Body of pancreas (tissue), 4 donors: Measurements from ENCODE around the gene PIGBOS1. TPM values are rescaled to one million over a fixed set of nuclear protein-coding genes. Genes with fewer than 3 reads are reported as not detected.

Experiments
- ATAC-seq: fragments of 150-250 bp; one replicate; pipeline ENCODE4 v1.9.1; 2016
- DNase-seq, 4 donors: peaks; one replicate each; pipeline ENCODE4 v3.0.0-alpha.2; 2019
- H3K27ac ChIP-seq, 4 donors: fragments of 200-600 bp; sonication (generic); 1 replicate in 3 of 4; 2 replicates in 1 of 4; pipeline versions ENCODE4 v1.5.1 to v1.6.1; 2016 to 2019; ENCODE audit warnings: mild to moderate bottlenecking in 1 of 4, mixed read lengths in 1 of 4, moderate library complexity in 1 of 4
- H3K27me3 ChIP-seq, 2 donors: fragments of 200-600 bp; sonication (generic); one replicate each; pipeline ENCODE4 v1.6.0; 2016; ENCODE audit warnings: mild to moderate bottlenecking in 1 of 2
- H3K36me3 ChIP-seq, 2 donors: fragments of 200-600 bp; sonication (generic); replicated peaks in 1 of 2; 2 replicates each; pipeline ENCODE4 v1.5.1; 2016; ENCODE audit warnings: low read depth in 2 of 2; ENCODE audit not compliant: insufficient read depth in 1 of 2
- H3K4me1 ChIP-seq: fragments of 200-600 bp; sonication (generic); one replicate; pipeline ENCODE4 v1.6.0; 2016
- H3K4me3 ChIP-seq, 2 donors: fragments of 200-600 bp; sonication (generic); 1 replicate in 1 of 2; 2 replicates in 1 of 2; pipeline ENCODE4 v1.5.1; 2016 to 2019
- H3K9me3 ChIP-seq, 3 donors: fragments of 200-600 bp; sonication (generic); 1 replicate in 2 of 3; 2 replicates in 1 of 3; pipeline ENCODE4 v1.5.1; 2016
- CTCF ChIP-seq, 7 experiments: fragments of 450-650 bp in 4 of 7; fragments of 200-600 bp in 3 of 7; sonication (generic) in 3 of 7; IDR thresholded peaks; one replicate each; pipeline ENCODE4 v1.5.1; 2016 to 2019; ENCODE audit warnings: antibody characterized with exemption in 7 of 7
- POLR2A ChIP-seq, 3 donors: fragments of 450-650 bp; IDR thresholded peaks; one replicate each; pipeline ENCODE4 v1.6.1; 2016; ENCODE audit warnings: antibody characterized with exemption in 3 of 3, mild to moderate bottlenecking in 2 of 3
- WGBS, 2 donors: methylation state at CpG; one replicate each; pipeline ENCODE4 v1.1.5; 2017; 5-methylcytosine and 5-hydroxymethylcytosine counted together
- intact Hi-C: fragments of 100-400 bp; cut with DNase I; formaldehyde crosslinking; loops from one replicate; pipeline ENCODE4 v1.15.1; 2023
- total RNA-seq, 2 donors: library from RNA; depleted of rRNA; stranded (reverse); fragments of >200 nt; gene quantifications; one replicate each; pipeline ENCODE4 v1.1.0, GENCODE V29; 2016

Gene PIGBOS1
- total RNA-seq, 2 donors from 2014 or later = 11.2 to 16.1 TPM

- H3K36me3 ChIP-seq = no peaks in the 10 kb centered on the region
- H3K4me3 ChIP-seq = no peak overlapping the region
- H3K27me3 ChIP-seq = no peaks in the 10 kb centered on the region
- peak; percentile 66 for ATAC-seq
- H3K4me1 ChIP-seq = peaks cover 46% of the 10 kb centered on the region
- intact Hi-C loops = no loop called here
- peak; percentile 38 to 63 (median 56) for DNase-seq
- H3K9me3 ChIP-seq = no peaks in the 10 kb centered on the region
- no peak for TF ChIP-seq CTCF (IDR thresholded peaks at IDR 0.05)
- no peak for TF ChIP-seq POLR2A (IDR thresholded peaks at IDR 0.05)
- peak overlapping the region in 3 of 4 donors; percentile 35 to 59 (median 38) for H3K27ac ChIP-seq
- WGBS, 2 donors = 34 to 49% methylated on average over 4 of the region's 4 CpGs
Observed at GRCh38 chr15:55279746-55280351, 39.1 kb downstream of the PIGBOS1 start.

GRCh38 chr15:55279100-55279745 is 39.7 kb downstream of the PIGBOS1 start:
- ATAC-seq (no peak), DNase-seq (no peak)
- 80 to 89% methylated on average over 2 of the region's 2 CpGs for whole genome bisulfite sequencing, 2 donors
- peak overlapping the region in 2 of 4 donors; percentile 35 to 57 for H3K27ac ChIP-seq
- H3K27me3 ChIP-seq = no peaks in the 10 kb centered on the region
- no peak overlapping the region for H3K4me3 ChIP-seq
- H3K9me3 ChIP-seq = no peaks in the 10 kb centered on the region
- H3K4me1 ChIP-seq = peaks cover 39% of the 10 kb centered on the region
- no peak for TF ChIP-seq POLR2A (IDR thresholded peaks at IDR 0.05)
- no peak for TF ChIP-seq CTCF (IDR thresholded peaks at IDR 0.05)
- H3K36me3 ChIP-seq = no peaks in the 10 kb centered on the region
- intact Hi-C loops = no loop called here

- Histone ChIP-seq H3K36me3 (no peaks in the 10 kb centered on the region), H3K4me3 (no peak overlapping the region), H3K27me3 (no peaks in the 10 kb centered on the region), H3K27ac (no peak overlapping the region), H3K9me3 (no peaks in the 10 kb centered on the region), H3K4me1 (peaks cover 24% of the 10 kb centered on the region)
- DNase-seq (no peak), ATAC-seq (no peak)
- intact Hi-C loops = no loop called here
- TF ChIP-seq POLR2A (IDR thresholded peaks at IDR 0.05) (no peak), CTCF (IDR thresholded peaks at IDR 0.05) (no peak)
- WGBS, 2 donors = 74 to 89% methylated on average over 2 of the region's 2 CpGs
Observed at GRCh38 chr15:55277715-55278114, 41.2 kb downstream of the PIGBOS1 start.

GRCh38 chr15:55277116-55277564 is 41.8 kb downstream of the PIGBOS1 start:
- Histone ChIP-seq H3K27ac (no peak overlapping the region), H3K4me1 (peaks cover 19% of the 10 kb centered on the region), H3K9me3 (no peaks in the 10 kb centered on the region), H3K27me3 (no peaks in the 10 kb centered on the region), H3K4me3 (no peak overlapping the region), H3K36me3 (no peaks in the 10 kb centered on the region)
- TF ChIP-seq POLR2A (IDR thresholded peaks at IDR 0.05) (no peak), CTCF (IDR thresholded peaks at IDR 0.05) (no peak)
- 59 to 82% methylated on average over 7 of the region's 7 CpGs for WGBS, 2 donors
- intact Hi-C loops = no loop called here
- no peak for DNase-seq
- ATAC-seq = no peak
